Muscle layer of colon (tissue), 2 donors: ENCODE measurements around the gene CMTM2.
"Not testable (repeated sequence)": the region's sequence is repeated elsewhere in the genome, so short reads cannot be mapped to it uniquely, and the experiment has no call there.

Source experiments
- H3K27ac ChIP-seq: one replicate; pipeline ENCODE4 v1.7.0; 2013; ENCODE audit warnings: low read depth, mild to moderate bottlenecking, low read length, moderate library complexity
- H3K27me3 ChIP-seq, 2 donors: one replicate each; pipeline ENCODE4 v1.7.0; 2013; ENCODE audit warnings: low read length in 2 of 2, mild to moderate bottlenecking in 2 of 2; ENCODE audit not compliant: insufficient read depth in 2 of 2, control insufficient read depth in 1 of 2
- H3K36me3 ChIP-seq: one replicate; pipeline ENCODE4 v1.7.0; 2013; ENCODE audit warnings: mild to moderate bottlenecking, low read length; ENCODE audit not compliant: insufficient read depth
- H3K4me1 ChIP-seq: one replicate; pipeline ENCODE4 v1.7.0; 2013; ENCODE audit warnings: mild to moderate bottlenecking, low read length; ENCODE audit not compliant: insufficient read depth
- H3K4me3 ChIP-seq, 2 donors: one replicate each; pipeline ENCODE4 v1.7.0; 2013; ENCODE audit warnings: low read length in 2 of 2, low read depth in 1 of 2, mild to moderate bottlenecking in 1 of 2, moderate library complexity in 1 of 2
- H3K9ac ChIP-seq: one replicate; pipeline ENCODE4 v1.7.0; 2013; ENCODE audit warnings: low read length
- H3K9me3 ChIP-seq: one replicate; pipeline ENCODE4 v1.7.0; 2013; ENCODE audit warnings: mild to moderate bottlenecking, low read length
- donor health status: abdominal sarcoma.
- donor health status: Adenocarcinoma of cecum.

The CMTM2 gene

GRCh38 chr16:66604376-66605176, 25.3 kb downstream of the CMTM2 start, which contains the start of gene CMTM3:
TSS of gene CMTM3 (plus strand) at chr16:66604704. CDS start at chr16:66604806, 102 bp downstream.
- peak within 1 kb of the TSS; percentile 0 for H3K9ac ChIP-seq
- H3K36me3 ChIP-seq = peaks cover under 1% of the 10 kb centered on the region
- peak within 1 kb of the TSS; percentile 58 for H3K27ac ChIP-seq
- no peaks in the 10 kb centered on the region for H3K9me3 ChIP-seq
- peak within 1 kb of the TSS; percentile 52 to 74 for H3K4me3 ChIP-seq
- H3K27me3 ChIP-seq = peaks cover 0 to 19% of the 10 kb centered on the region in 2 donors
- peaks cover 14% of the 10 kb centered on the region for H3K4me1 ChIP-seq

GRCh38 chr16:66605177-66605978, 26.1 kb downstream of the CMTM2 start:
- Histone ChIP-seq H3K4me1 (peaks cover 14% of the 10 kb centered on the region), H3K9ac (no peak overlapping the region)

GRCh38 chr16:66605979-66606751, 26.9 kb downstream of the CMTM2 start:
- no peak overlapping the region for H3K9ac ChIP-seq
- H3K36me3 ChIP-seq = peaks cover 12% of the 10 kb centered on the region
- peak overlapping the region in 1 of 2 donors; percentile 27 for H3K4me3 ChIP-seq
- H3K27ac ChIP-seq = peak overlapping the region; percentile 58
- H3K4me1 ChIP-seq = peaks cover 14% of the 10 kb centered on the region
- peaks cover 0 to 15% of the 10 kb centered on the region in 2 donors for H3K27me3 ChIP-seq
- H3K9me3 ChIP-seq = no peaks in the 10 kb centered on the region

More at GRCh38 chr16:66605177-66605978, 26.1 kb downstream of the CMTM2 start:
- peak overlapping the region; percentile 27 to 74 for H3K4me3 ChIP-seq
- peaks cover 7% of the 10 kb centered on the region for H3K36me3 ChIP-seq
- H3K27ac ChIP-seq = peak overlapping the region; percentile 58
- H3K9me3 ChIP-seq = no peaks in the 10 kb centered on the region
- peaks cover 0 to 19% of the 10 kb centered on the region in 2 donors for H3K27me3 ChIP-seq

- Histone ChIP-seq H3K27ac (no peak overlapping the region), H3K36me3 (peaks cover 28% of the 10 kb centered on the region), H3K4me3 (no peak overlapping the region), H3K27me3 (peaks cover 0 to 14% of the 10 kb centered on the region in 2 donors), H3K4me1 (peaks cover 12% of the 10 kb centered on the region), H3K9ac (no peak overlapping the region), H3K9me3 (no peaks in the 10 kb centered on the region)
Measured at GRCh38 chr16:66608241-66609138, 29.2 kb downstream of the CMTM2 start.

GRCh38 chr16:66609139-66609510, 29.9 kb downstream of the CMTM2 start:
- Histone ChIP-seq H3K27ac (no peak overlapping the region), H3K4me1 (peaks cover 6% of the 10 kb centered on the region), H3K36me3 (peaks cover 28% of the 10 kb centered on the region), H3K9me3 (no peaks in the 10 kb centered on the region), H3K27me3 (peaks cover 0 to 7% of the 10 kb centered on the region in 2 donors), H3K9ac (no peak overlapping the region), H3K4me3 (no peak overlapping the region)

GRCh38 chr16:66610111-66610820, 31.0 kb downstream of the CMTM2 start:
- Histone ChIP-seq H3K4me3 (no peak overlapping the region), H3K4me1 (peaks cover 5% of the 10 kb centered on the region), H3K27ac (no peak overlapping the region), H3K9me3 (no peaks in the 10 kb centered on the region), H3K27me3 (peaks cover 0 to 3% of the 10 kb centered on the region in 2 donors), H3K36me3 (peaks cover 28% of the 10 kb centered on the region), H3K9ac (no peak overlapping the region)

- not testable (repeated sequence) for H3K9ac ChIP-seq, H3K27ac ChIP-seq, H3K27me3 ChIP-seq, H3K4me1 ChIP-seq, H3K4me3 ChIP-seq, H3K9me3 ChIP-seq
- peaks cover 28% of the 10 kb centered on the region for H3K36me3 ChIP-seq
Measured at GRCh38 chr16:66611911-66612310, 32.6 kb downstream of the CMTM2 start.

- H3K9ac ChIP-seq = no peak overlapping the region
- no peaks in the 10 kb centered on the region for H3K9me3 ChIP-seq
- no peak overlapping the region for H3K4me3 ChIP-seq
- H3K4me1 ChIP-seq = peaks cover 5% of the 10 kb centered on the region
- H3K36me3 ChIP-seq = peaks cover 28% of the 10 kb centered on the region
- no peaks in the 10 kb centered on the region for H3K27me3 ChIP-seq
- H3K27ac ChIP-seq = no peak overlapping the region
Measured at GRCh38 chr16:66612422-66612821, 33.2 kb downstream of the CMTM2 start.

- Histone ChIP-seq H3K9me3 (no peaks in the 10 kb centered on the region), H3K4me3 (no peak overlapping the region), H3K27ac (no peak overlapping the region), H3K9ac (no peak overlapping the region), H3K36me3 (peaks cover 28% of the 10 kb centered on the region), H3K4me1 (peaks cover 13% of the 10 kb centered on the region), H3K27me3 (no peaks in the 10 kb centered on the region)
Measured at GRCh38 chr16:66614161-66614802, 35.0 kb downstream of the CMTM2 start.

GRCh38 chr16:66616169-66616568, 36.9 kb downstream of the CMTM2 start:
- Histone ChIP-seq H3K4me1 (peaks cover 14% of the 10 kb centered on the region), H3K36me3 (peaks cover 16% of the 10 kb centered on the region), H3K9me3 (no peaks in the 10 kb centered on the region), H3K27ac (no peak overlapping the region), H3K9ac (no peak overlapping the region), H3K27me3 (no peaks in the 10 kb centered on the region), H3K4me3 (no peak overlapping the region)
